Keratinocyte (primary cell): ENCODE data around the gene FNDC3B.

Experiments
- EZH2 ChIP-seq: IDR thresholded peaks from one replicate; pipeline ENCODE4 v1.6.1; 2012; ENCODE audit warnings: inconsistent platforms, mild to moderate bottlenecking, low read length, moderate library complexity
- TF ChIP-seq, protein P1 (sequence below), 3 experiments: IDR thresholded peaks in 1 of 3; conservative IDR thresholded peaks in 1 of 3; optimal IDR thresholded peaks in 1 of 3; 2 replicates in 2 of 3; 3 replicates in 1 of 3; pipeline versions ENCODE3 to v1.5.1; 2011; ENCODE audit warnings: low read length in 3 of 3, mild to moderate bottlenecking in 3 of 3, moderate library complexity in 2 of 3, control low read depth in 1 of 3, inconsistent platforms in 1 of 3; ENCODE audit not compliant: insufficient read depth in 2 of 3; ENCODE audit errors: extremely low read depth in 1 of 3

DNA sequence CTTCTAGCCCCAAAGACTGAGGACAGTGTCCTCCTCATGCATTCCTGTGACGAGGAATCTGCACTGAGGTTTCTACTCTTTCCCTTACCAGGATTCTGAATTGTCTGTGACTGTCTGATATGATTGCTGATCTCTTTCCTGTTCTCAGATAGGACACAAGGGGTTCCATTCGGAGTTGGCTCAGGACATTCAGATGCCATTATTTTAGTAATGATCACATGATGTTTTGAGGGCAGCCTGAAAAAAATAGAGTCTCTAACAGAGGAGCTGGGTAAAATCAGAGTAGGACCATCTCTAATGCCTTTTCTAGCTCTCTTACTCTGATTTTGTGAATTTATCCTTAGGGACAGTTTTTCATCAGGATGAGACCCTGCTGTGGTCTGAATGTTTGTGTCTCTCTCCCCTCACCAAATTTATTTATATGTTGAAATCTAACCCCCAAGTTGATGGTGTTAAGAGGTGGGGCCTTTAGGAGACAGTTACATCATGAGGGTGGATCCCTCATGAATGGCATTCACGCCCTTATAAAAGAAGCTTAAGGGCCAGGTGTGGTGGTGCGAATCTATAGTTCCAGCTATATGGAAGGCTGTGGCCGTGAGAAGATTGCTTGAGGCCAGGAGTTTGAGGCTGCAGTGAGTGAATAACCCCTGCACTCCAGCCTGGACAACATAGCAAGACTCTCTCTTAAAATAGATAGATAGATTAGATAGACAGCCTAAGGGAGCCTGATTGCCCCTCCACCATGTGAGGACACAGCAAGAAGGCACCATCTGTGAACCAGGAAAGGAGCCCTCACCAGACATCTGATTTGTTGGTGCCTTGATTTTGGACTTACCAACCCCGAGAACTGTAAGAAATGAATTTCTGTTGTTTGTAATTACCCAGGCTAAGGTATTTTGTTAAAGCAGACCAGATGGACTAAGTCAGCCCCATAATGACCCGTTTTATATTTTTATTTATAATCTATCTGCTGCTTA is 24.4 kb downstream of the FNDC3B start:
- TF ChIP-seq, protein P1, sequence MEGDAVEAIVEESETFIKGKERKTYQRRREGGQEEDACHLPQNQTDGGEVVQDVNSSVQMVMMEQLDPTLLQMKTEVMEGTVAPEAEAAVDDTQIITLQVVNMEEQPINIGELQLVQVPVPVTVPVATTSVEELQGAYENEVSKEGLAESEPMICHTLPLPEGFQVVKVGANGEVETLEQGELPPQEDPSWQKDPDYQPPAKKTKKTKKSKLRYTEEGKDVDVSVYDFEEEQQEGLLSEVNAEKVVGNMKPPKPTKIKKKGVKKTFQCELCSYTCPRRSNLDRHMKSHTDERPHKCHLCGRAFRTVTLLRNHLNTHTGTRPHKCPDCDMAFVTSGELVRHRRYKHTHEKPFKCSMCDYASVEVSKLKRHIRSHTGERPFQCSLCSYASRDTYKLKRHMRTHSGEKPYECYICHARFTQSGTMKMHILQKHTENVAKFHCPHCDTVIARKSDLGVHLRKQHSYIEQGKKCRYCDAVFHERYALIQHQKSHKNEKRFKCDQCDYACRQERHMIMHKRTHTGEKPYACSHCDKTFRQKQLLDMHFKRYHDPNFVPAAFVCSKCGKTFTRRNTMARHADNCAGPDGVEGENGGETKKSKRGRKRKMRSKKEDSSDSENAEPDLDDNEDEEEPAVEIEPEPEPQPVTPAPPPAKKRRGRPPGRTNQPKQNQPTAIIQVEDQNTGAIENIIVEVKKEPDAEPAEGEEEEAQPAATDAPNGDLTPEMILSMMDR (optimal IDR thresholded peaks at IDR 0.05 in 1 of 3, IDR thresholded peaks at IDR 0.05 in 1 of 3, conservative IDR thresholded peaks at IDR 0.05 in 1 of 3; ENCODE audit: extremely low read depth in 1 of 3, insufficient read depth in 2 of 3, low read length in 3 of 3) = no peak
- no peak for TF ChIP-seq EZH2
